ENCODE results near the gene CALCB. TPM values are rescaled to one million over a fixed set of nuclear protein-coding genes. Genes with fewer than 3 reads are reported as not detected.

Gene CALCB
- total and polyA plus RNA-seq, 2 donors (not counting 3 experiments of a cell fraction or from before 2014, with no cell fraction given) = not detected

DNA sequence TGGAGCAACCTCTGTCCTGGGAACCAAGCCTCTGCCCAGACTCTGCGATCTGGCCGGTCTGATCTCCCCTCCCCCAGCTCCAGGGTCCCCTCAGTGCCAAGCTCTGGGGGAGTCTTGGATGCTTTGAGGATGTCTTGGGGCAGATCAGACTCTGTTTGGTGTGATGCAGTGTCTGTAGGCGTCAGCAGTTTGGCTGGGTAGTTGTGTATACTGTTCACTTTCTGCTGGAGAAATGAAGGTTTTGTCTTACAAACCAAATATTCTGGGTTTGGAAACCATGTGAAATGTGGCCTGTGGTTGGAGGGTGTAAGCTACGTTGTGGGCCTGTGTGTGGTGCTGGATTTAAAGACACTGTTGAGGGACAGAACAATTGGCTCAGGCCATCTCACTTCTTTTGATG is 46.0 kb downstream of the CALCB start:
- Histone ChIP-seq H3K27me3 (ENCODE audit: control insufficient read depth in 2 of 2, insufficient read depth in 2 of 2, low read length in 2 of 2) (no peaks in the 10 kb centered on the region), H3K36me3 (ENCODE audit: control insufficient read depth in 2 of 2, extremely low read depth in 1 of 2, insufficient read depth in 2 of 2, low read length in 2 of 2) (no peaks in the 10 kb centered on the region), H2AFZ (ENCODE audit: low read depth, low read length) (no peak overlapping the region), H3K4me3 (replicated peaks in 1 of 3; ENCODE audit: insufficient read depth in 1 of 3, low read depth in 1 of 3, low read length in 3 of 3) (no peak overlapping the region), H4K20me1 (replicated peaks; ENCODE audit: control insufficient read depth, extremely low read depth, insufficient read depth, low read length) (no peaks in the 10 kb centered on the region), H3K9me3 (replicated peaks; ENCODE audit: control insufficient read depth, insufficient read depth, low read length) (no peaks in the 10 kb centered on the region), H3K9ac (replicated peaks; ENCODE audit: extremely low read depth, insufficient read depth, low read length) (no peak overlapping the region), H3K9me1 (replicated peaks; ENCODE audit: control insufficient read depth, extremely low read depth, insufficient read depth, low read length) (no peaks in the 10 kb centered on the region), H3K79me2 (ENCODE audit: control insufficient read depth, insufficient read depth, low read length) (no peaks in the 10 kb centered on the region), H3K4me1 (ENCODE audit: control insufficient read depth, extremely low read depth, insufficient read depth, low read length) (no peaks in the 10 kb centered on the region), H3K4me2 (ENCODE audit: insufficient read depth, low read length) (no peak overlapping the region), H3K27ac (ENCODE audit: insufficient read depth, low read depth, low read length) (no peak overlapping the region)
- intact Hi-C loops (cut with micrococcal nuclease) = no loop called here
- POLR2A ChIA-PET = no interaction called here
- DNase-seq (ENCODE audit: low read depth, low spot score) (no peak), FAIRE-seq (no peak)
- BruUV-seq (replicated peaks) = no TSS peak
- dilution Hi-C loops (cut with MboI; ENCODE audit: extremely low pct_ligation_motif_present, low sequenced_read_pairs) = no loop called here
- TF ChIP-seq POLR2AphosphoS5 (IDR thresholded peaks at IDR 0.05; ENCODE audit: insufficient read depth, low read depth, low read length) (no peak), EZH2 (IDR thresholded peaks at IDR 0.05; ENCODE audit: borderline replicate concordance, low read depth, low read length, severe bottlenecking) (no peak), POLR2A (IDR thresholded peaks at IDR 0.05; ENCODE audit: low read depth, low read length) (no peak), JUN (IDR thresholded peaks at IDR 0.05; ENCODE audit: borderline replicate concordance, insufficient read depth, insufficient read length, low read depth) (no peak), GATA2 (IDR thresholded peaks at IDR 0.05; ENCODE audit: insufficient read depth, insufficient read length, low read depth, low read length) (no peak), MYC (IDR thresholded peaks at IDR 0.05; ENCODE audit: low read depth, low read length) (no peak), FOS (IDR thresholded peaks at IDR 0.05; ENCODE audit: borderline replicate concordance, insufficient read depth, low read length) (no peak)
- TF ChIP-seq, protein P1, sequence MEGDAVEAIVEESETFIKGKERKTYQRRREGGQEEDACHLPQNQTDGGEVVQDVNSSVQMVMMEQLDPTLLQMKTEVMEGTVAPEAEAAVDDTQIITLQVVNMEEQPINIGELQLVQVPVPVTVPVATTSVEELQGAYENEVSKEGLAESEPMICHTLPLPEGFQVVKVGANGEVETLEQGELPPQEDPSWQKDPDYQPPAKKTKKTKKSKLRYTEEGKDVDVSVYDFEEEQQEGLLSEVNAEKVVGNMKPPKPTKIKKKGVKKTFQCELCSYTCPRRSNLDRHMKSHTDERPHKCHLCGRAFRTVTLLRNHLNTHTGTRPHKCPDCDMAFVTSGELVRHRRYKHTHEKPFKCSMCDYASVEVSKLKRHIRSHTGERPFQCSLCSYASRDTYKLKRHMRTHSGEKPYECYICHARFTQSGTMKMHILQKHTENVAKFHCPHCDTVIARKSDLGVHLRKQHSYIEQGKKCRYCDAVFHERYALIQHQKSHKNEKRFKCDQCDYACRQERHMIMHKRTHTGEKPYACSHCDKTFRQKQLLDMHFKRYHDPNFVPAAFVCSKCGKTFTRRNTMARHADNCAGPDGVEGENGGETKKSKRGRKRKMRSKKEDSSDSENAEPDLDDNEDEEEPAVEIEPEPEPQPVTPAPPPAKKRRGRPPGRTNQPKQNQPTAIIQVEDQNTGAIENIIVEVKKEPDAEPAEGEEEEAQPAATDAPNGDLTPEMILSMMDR (IDR thresholded peaks at IDR 0.05; ENCODE audit: extremely low read depth in 1 of 2, insufficient read depth in 1 of 2, low read depth in 1 of 2, low read length in 2 of 2) = no peak
- TF ChIP-seq, protein P2, sequence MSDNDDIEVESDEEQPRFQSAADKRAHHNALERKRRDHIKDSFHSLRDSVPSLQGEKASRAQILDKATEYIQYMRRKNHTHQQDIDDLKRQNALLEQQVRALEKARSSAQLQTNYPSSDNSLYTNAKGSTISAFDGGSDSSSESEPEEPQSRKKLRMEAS (IDR thresholded peaks at IDR 0.05; ENCODE audit: insufficient read depth, insufficient read length) = no peak
- CTCF ChIA-PET = no interaction called here

Measured in endothelial cell of umbilical vein (primary cell).